ENCODE results near the gene VAV2. TPM values are rescaled to one million over a fixed set of nuclear protein-coding genes. Genes with fewer than 3 reads are reported as not detected.

Gene VAV2
- polyA plus RNA-seq, 1 of the 3 experiments (the other 2 are of a cell fraction) = 14.9 TPM

GRCh38 chr9:133803745-133804144 is 188.4 kb downstream of the VAV2 start:
- ChIA-PET POLR2A (no interaction called here), CTCF (interaction anchor here (0.6 to 3.3 kb wide), 6 partner anchors 9 to 191 kb away, joined by 3 to 18 read pairs (median 6); no protein-coding TSS in a partner anchor)
- peaks cover 0 to 3% of the 10 kb centered on the region in 2 experiments; a peak in 1 of 4 replicates for H3K4me1 ChIP-seq (ENCODE audit: control insufficient read depth in 1 of 2, insufficient read depth in 2 of 2, low read depth in 1 of 2, low read length in 1 of 2)
- no peak overlapping the region for H3K9ac ChIP-seq
- H3K79me2 ChIP-seq (ENCODE audit: insufficient read depth) = no peaks in the 10 kb centered on the region
- TF ChIP-seq ELF1 (IDR thresholded peaks at IDR 0.05) (no peak), PBX3 (IDR thresholded peaks at IDR 0.05) (no peak), NRF1 (IDR thresholded peaks at IDR 0.05; ENCODE audit: low read depth, low read length) (no peak), SMC3 (IDR thresholded peaks at IDR 0.05; ENCODE audit: low read depth, low read length) (no peak)
- peaks cover 0 to 22% of the 10 kb centered on the region in 2 experiments for H3K36me3 ChIP-seq (replicated peaks in 1 of 2; ENCODE audit: control insufficient read depth in 1 of 2, insufficient read depth in 2 of 2, low read length in 1 of 2)
- no peak overlapping the region for H3K4me3 ChIP-seq (ENCODE audit: low read depth in 2 of 2, low read length in 1 of 2)
- H3K4me2 ChIP-seq = no peak overlapping the region
- no peak overlapping the region for H2AFZ ChIP-seq (ENCODE audit: low read depth)
- no peak for DNase-seq
- WGBS (ENCODE audit: low lambda C conversion rate) = 94% methylated on average over 13 of the region's 13 CpGs
- no peaks in the 10 kb centered on the region for H3K9me3 ChIP-seq
- no peaks in the 10 kb centered on the region for H3F3A ChIP-seq (replicated peaks; ENCODE audit: insufficient read depth)
- no peak overlapping the region for H3K27ac ChIP-seq (ENCODE audit: low read depth in 2 of 2, low read length in 1 of 2)
- no peaks in the 10 kb centered on the region for H3K27me3 ChIP-seq (ENCODE audit: insufficient read depth)
- no peaks in the 10 kb centered on the region for H3K9me2 ChIP-seq
- H4K20me1 ChIP-seq (ENCODE audit: insufficient read depth) = no peaks in the 10 kb centered on the region

GRCh38 chr9:133803028-133803585 is 189.0 kb downstream of the VAV2 start:
- no peaks in the 10 kb centered on the region for H3K9me2 ChIP-seq

More at GRCh38 chr9:133803028-133803585, 189.0 kb downstream of the VAV2 start:
- Histone ChIP-seq H4K20me1 (ENCODE audit: insufficient read depth) (no peaks in the 10 kb centered on the region), H3K4me2 (no peak overlapping the region), H3K27me3 (ENCODE audit: insufficient read depth) (no peaks in the 10 kb centered on the region), H3K27ac (ENCODE audit: low read depth in 2 of 2, low read length in 1 of 2) (no peak overlapping the region), H3F3A (replicated peaks; ENCODE audit: insufficient read depth) (no peaks in the 10 kb centered on the region), H3K9me3 (no peaks in the 10 kb centered on the region), H2AFZ (ENCODE audit: low read depth) (no peak overlapping the region), H3K4me3 (ENCODE audit: low read depth in 2 of 2, low read length in 1 of 2) (no peak overlapping the region), H3K79me2 (ENCODE audit: insufficient read depth) (no peaks in the 10 kb centered on the region), H3K4me1 (ENCODE audit: control insufficient read depth in 1 of 2, insufficient read depth in 2 of 2, low read depth in 1 of 2, low read length in 1 of 2) (peaks cover 0 to 3% of the 10 kb centered on the region in 2 experiments; a peak in 1 of 4 replicates), H3K36me3 (replicated peaks in 1 of 2; ENCODE audit: control insufficient read depth in 1 of 2, insufficient read depth in 2 of 2, low read length in 1 of 2) (peaks cover 0 to 16% of the 10 kb centered on the region in 2 experiments), H3K9ac (no peak overlapping the region)
- ChIA-PET CTCF (interaction anchor here (0.6 to 3.3 kb wide), 7 partner anchors 10 to 191 kb away, joined by 3 to 18 read pairs (median 7); no protein-coding TSS in a partner anchor), POLR2A (no interaction called here)
- 83% methylated on average over 19 of the region's 21 CpGs for WGBS (ENCODE audit: low lambda C conversion rate)
- no peak for DNase-seq
- TF ChIP-seq ELF1 (IDR thresholded peaks at IDR 0.05) (no peak), SMC3 (IDR thresholded peaks at IDR 0.05; ENCODE audit: low read depth, low read length) (no peak), EP300 (IDR thresholded peaks at IDR 0.05; ENCODE audit: borderline replicate concordance in 1 of 2, low read depth in 1 of 2, low read length in 1 of 2) (no peak), MEF2A (IDR thresholded peaks at IDR 0.05; ENCODE audit: borderline replicate concordance, low read depth) (no peak), RXRA (IDR thresholded peaks at IDR 0.05; ENCODE audit: borderline replicate concordance, low read depth) (no peak), RAD21 (IDR thresholded peaks at IDR 0.05; ENCODE audit: low read length) (no peak), FOXJ3 (CRISPR knock-in tag; IDR thresholded peaks at IDR 0.05) (no peak)
- TF ChIP-seq, protein P1, sequence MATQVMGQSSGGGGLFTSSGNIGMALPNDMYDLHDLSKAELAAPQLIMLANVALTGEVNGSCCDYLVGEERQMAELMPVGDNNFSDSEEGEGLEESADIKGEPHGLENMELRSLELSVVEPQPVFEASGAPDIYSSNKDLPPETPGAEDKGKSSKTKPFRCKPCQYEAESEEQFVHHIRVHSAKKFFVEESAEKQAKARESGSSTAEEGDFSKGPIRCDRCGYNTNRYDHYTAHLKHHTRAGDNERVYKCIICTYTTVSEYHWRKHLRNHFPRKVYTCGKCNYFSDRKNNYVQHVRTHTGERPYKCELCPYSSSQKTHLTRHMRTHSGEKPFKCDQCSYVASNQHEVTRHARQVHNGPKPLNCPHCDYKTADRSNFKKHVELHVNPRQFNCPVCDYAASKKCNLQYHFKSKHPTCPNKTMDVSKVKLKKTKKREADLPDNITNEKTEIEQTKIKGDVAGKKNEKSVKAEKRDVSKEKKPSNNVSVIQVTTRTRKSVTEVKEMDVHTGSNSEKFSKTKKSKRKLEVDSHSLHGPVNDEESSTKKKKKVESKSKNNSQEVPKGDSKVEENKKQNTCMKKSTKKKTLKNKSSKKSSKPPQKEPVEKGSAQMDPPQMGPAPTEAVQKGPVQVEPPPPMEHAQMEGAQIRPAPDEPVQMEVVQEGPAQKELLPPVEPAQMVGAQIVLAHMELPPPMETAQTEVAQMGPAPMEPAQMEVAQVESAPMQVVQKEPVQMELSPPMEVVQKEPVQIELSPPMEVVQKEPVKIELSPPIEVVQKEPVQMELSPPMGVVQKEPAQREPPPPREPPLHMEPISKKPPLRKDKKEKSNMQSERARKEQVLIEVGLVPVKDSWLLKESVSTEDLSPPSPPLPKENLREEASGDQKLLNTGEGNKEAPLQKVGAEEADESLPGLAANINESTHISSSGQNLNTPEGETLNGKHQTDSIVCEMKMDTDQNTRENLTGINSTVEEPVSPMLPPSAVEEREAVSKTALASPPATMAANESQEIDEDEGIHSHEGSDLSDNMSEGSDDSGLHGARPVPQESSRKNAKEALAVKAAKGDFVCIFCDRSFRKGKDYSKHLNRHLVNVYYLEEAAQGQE (IDR thresholded peaks at IDR 0.05; ENCODE audit: low read depth, low read length) = no peak

Measured in SK-N-SH (cell line).